Fibroblast of peridontal ligament (primary cell): Measurements from ENCODE around the gene OR2S2.

ENCODE experiments used
- DNase-seq: peaks from one replicate; pipeline ENCODE4 v3.0.0-alpha.2; 2010; ENCODE audit errors: extremely low read depth

OR2S2 gene

GRCh38 chr9:35909274-35909673 is 48.7 kb downstream of the OR2S2 start, which contains the start of gene SPAAR:
TSS of gene SPAAR (plus strand) at chr9:35909490. CDS start at chr9:35910464, 974 bp downstream.
- DNase-seq, result no peak

- DNase-seq, result no peak
Measured at GRCh38 chr9:35908504-35909125, 49.3 kb downstream of the OR2S2 start.

- peak; percentile 79 for DNase-seq
Measured at GRCh38 chr9:35907711-35908503, 50.0 kb downstream of the OR2S2 start.
